HG03378 (cell line): ENCODE measurements around the gene USP20.

Experiments
- ATAC-seq: cut with Tn5 transposase; IDR thresholded peaks from one replicate; pipeline ENCODE4 v1.9.1; 2021; ENCODE audit warnings: mild to moderate bottlenecking, moderate library complexity; ENCODE audit not compliant: unreplicated experiment

USP20 gene

GRCh38 chr9:129823542-129823934 lies 11.7 kb upstream of the USP20 start:
- ATAC-seq: no peak

- peak; percentile 85 for ATAC-seq
Observed at GRCh38 chr9:129823935-129824601, 11.2 kb upstream of the USP20 start, which contains the start of gene TOR1A. TOR1A (minus strand) TSS chr9:129824136; CDS start chr9:129824085, 51 bp downstream.

DNA sequence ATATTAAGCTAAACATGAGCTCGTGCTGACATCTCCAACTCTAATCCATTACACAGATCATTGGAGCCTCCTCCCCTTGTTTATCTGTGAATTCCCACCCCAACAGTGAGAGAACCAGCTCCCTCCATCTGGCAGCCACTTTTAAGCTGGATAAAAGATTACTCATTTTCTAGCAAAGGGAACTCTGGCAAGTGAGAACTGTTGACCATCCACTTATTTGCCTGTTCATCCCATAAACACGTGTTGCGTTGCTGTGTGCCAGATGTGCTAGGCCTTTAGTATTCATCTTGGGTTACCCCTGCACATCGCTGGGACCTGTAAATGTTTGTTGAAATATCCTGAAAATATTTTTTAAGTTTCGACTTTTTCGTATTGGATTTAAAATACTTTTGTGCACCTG lies 8.9 kb upstream of the USP20 start:
- ATAC-seq: no peak

DNA sequence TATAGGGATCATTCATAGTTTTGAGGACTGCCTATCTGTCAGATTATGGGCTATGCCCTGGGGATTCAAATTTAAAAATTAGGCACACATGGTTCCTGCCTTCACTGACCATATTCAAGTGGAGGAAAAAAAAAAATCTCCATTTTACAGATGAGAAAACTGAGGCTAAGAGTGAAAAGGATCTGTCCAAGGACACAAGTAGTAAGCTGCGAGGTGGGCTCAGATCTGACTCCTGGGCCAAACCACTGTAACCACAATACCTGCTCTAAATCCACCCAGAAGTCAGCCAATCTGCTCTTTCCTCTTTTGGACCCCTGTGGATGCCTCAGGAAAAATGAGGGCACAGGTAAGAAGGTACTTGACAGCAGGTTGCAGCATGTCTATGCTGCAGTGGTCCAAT lies 8.5 kb upstream of the USP20 start:
- ATAC-seq: no peak

- no peak for ATAC-seq
Observed at GRCh38 chr9:129828051-129828450, 7.2 kb upstream of the USP20 start.

GRCh38 chr9:129828969-129829368 lies 6.3 kb upstream of the USP20 start:
- ATAC-seq: no peak

- no peak for ATAC-seq
Observed at GRCh38 chr9:129832982-129833381, 2.3 kb upstream of the USP20 start.

DNA sequence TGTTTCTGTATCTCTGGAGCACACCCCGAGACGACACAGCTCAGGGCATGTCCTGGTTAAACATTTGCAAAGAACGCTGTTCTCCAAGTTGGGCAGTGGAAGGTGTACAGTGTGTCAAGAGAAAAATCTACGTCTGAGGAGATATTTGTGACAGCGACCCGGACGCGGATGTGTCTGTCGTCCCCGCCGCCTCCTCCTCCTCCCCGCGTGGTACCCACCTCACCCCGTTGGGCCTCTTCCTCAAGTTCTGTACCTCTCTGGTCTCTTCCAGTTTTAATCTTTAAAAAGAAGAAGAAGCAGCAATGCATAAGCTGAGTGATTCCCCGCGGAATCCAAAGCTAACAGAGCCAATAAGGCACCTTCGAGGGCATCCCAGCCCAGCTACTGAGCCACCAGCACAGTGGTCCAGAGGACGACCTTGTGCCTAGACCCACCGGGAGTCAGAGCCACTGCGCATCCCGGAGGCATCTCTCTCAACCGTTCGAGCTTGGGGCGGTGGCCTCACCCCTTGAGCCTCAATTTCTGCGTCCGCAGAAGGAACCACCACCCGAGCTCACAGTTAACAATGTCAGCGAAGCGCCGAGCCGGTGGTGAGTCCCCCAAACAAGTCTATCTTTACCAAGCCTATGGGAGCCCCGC lies 650 bp upstream of the USP20 start:
- peak; percentile 34 for ATAC-seq

DNA sequence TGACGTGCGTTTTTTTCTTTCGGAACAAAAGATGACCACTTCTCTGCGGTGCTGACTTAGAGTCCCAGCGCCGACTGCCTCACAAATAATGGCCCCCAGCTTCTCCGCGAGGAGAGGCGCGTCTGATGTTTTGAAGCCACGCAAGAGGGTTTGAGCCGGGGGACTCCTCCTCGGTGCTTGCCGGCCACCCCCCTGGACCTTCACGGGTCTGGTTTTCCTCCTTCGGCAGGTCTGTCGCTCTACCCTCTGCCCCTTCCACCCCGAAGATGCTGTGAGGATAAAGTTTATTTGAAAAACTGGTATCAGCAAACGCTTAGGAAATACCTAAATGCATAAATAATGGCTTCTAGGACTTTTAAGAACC lies 584 bp downstream of the USP20 start:
- no peak for ATAC-seq

GRCh38 chr9:129836311-129837007 lies 1.2 kb downstream of the USP20 start:
- ATAC-seq: no peak

DNA sequence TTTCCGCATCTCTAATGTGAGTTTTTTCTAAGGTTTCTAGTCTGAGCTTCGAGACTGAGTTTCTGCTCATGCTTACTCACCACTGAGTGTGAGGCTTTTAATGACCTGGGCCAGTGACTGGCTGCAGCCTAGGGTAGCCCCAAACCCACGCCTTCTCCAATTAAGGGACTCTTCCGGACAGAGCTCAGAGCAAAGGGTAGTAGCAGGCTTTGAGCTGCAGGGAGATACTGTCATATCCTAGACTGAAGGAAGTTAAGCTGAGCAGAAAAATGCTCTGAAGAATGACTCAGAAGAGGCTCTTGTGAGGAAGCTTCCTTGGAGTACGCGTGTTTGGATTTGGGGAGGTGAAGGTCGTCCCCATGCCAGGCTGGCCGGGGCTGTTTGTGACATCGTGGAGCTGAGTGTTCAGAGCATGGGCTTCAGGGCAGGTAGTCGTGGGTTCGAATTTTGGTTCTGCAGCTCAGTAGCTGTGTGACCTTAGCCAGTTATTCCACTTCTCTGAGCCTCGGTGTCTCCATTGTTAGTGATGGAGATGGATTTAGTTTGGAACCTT lies 3.5 kb downstream of the USP20 start:
- ATAC-seq: no peak

DNA sequence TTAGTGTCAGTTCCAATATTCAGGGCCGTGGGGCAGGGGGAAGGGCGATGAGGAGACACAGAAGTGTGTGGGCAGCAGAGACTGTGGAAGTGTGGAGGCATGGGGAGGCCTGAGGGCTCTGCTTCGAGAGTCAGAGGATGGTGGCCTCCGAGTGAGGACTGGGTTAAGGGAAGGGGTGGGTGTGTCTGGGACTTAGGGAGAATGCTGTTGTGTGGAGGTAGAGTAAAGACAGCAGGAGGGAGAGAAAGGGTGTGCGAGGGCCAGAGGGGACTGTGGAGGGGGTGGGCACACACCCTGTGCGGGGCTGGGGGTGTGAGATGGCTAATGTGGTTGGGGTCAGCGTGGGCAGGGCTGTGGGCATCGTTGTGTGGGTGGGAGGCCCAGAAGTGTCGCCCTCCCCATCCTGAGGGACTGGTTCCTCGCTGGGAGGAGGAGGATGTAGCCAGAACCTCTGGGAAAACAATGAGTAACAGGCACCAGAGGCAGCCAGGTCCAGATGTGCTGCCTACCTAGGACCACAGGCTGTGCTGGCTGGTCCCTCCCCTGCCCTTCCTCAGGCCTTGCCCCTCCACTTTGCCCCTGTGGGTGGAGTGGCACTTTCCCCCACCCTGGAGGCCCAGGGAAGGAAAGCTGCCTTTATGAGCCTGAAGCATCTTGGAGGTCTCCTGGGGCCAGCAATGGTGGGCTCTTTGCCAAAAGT lies 4.2 kb downstream of the USP20 start:
- no peak for ATAC-seq

GRCh38 chr9:129840034-129840433 lies 4.8 kb downstream of the USP20 start:
- ATAC-seq: no peak

- ATAC-seq: no peak
Observed at GRCh38 chr9:129841071-129841470, 5.8 kb downstream of the USP20 start.

DNA sequence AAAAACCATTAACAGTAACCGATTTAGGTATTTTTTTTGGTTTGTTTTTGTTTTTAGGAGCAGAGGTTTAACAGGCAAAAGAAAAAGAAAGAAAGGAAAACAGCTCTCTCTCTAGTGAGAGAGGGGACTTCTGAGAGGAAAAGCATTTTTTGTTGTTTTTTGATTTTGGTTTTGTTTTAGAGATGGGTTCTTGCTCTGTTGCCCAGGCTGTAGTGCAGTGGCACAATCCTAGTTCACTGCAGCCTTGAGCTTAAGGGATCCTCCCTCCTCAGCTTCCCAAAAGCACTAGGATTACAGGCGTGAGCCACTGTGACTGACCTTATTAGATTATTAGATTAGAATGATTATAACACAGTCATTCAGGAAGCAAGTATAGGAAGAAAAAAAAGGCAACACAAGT lies 10.1 kb downstream of the USP20 start:
- no peak for ATAC-seq

DNA sequence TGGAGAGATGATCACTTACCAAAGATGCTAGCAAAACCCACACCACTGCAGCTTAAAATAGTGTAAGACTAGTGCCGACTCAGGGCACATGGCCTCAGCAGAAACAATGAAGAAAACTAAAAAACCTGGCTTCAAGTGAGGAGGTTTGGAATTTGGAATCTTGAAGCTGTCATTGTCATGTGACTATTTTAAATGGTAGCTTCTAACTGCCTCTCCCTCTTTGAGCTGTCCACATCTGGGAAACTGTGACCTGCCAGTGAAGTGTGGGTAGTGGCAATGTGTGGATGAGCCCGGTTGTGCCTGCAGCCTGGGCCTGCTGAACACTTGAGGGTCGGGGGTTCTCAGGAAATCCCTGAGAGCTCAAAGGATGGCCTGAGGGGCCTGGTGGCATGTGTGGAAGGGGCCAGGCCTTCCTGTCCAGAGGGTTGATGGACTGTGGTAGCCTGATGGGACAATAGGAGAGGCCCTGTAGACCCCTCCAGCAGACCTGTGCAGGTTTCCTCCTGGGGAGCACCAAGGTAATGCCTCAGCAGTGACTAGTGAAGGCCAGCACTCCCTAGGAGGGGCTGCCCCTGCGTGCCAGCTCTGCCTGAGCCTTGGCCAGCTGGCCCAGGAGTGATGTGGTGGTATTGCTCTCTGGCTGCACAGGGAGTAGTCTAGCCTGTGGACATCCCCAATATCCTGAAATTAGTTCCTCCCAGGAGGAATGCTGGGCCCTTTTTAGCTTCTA lies 13.6 kb downstream of the USP20 start:
- no peak for ATAC-seq

DNA sequence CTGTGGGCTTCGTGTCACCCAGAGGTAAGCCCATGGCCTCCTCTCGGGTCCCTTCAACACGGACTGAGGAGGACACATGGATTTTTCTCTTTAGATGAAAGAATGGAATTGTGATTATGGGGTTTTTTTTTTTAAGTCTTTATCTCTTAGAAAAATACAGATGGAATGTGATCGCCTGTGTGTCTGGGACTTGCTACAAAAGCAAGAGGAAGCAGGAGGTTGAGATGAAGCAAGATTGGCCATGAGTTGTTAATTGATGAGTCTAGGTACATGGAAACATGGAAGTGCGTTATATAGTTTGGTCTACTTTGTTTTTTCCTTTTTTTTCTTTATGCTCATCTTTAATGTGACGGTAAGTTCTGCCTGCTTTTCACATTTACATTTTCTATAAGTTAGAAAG lies 14.6 kb downstream of the USP20 start:
- ATAC-seq: no peak

DNA sequence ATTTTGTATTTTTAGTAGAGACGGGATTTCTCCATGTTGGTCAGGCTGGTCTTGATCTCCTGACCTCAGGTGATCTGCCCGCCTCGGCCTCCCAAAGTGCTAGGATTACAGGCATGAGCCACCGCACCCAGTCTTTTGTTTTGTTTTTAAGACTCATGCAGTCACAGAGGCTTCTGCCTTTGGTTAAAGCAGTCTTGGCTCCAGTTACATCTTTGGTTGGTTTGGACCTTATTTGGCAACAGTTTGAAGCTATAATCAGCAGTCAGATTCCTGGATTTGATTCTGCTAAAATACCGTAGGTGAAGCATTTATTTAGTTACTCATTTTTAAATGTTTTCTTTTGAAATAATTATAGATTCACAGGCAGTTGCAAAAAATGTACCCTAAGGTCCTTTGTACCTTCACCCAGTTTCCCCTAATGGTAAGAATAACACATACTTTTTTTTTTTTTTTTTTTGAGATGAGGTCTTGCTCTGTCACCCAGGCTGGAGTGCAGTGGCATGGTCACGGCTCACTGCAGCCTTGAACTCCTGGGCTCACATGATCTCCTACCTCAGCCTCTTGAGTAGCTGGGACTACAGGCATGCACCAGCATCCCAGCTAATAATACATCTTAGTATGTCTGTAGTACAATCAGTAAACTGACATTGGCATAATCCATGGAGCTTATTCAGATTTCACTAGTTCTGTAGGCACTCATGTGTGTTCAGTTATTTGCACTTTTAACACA lies 15.7 kb downstream of the USP20 start:
- no peak for ATAC-seq

GRCh38 chr9:129851821-129852220 lies 16.6 kb downstream of the USP20 start:
- ATAC-seq: no peak

DNA sequence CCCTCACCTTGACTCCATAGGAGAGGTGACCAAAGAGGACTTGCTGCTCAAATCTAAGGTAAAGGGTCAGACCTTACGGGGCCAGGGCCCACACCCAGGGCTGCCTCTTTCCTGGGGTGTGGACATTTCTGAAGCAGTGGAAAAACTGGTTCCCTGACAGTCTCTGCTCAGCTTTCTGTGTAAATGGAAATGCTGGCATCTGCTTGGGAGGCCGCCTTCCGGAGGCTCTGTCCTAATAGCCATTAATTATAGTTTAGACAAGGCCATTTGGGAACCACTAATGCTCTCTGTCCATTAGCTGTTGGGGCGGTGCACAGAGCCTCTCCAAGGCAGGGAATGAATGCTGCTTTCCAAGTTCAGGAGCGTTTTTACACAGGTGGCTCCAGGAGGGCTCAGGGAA lies 17.3 kb downstream of the USP20 start:
- ATAC-seq: no peak
